H9 (cell line): ENCODE data around the gene NT5C1B. TPM values are rescaled to one million over a fixed set of nuclear protein-coding genes. Genes with fewer than 3 reads are reported as not detected.

Experiments used
- DNase-seq: peaks from one replicate; pipeline ENCODE4 v3.0.0-alpha.2; 2017
- H2AFZ ChIP-seq: one replicate; pipeline ENCODE4 v1.6.1; 2013; ENCODE audit warnings: mild to moderate bottlenecking, low read length, control low read depth, moderate library complexity
- H2AK5ac ChIP-seq: 2 replicates; pipeline ENCODE4 v1.6.1; 2013; ENCODE audit warnings: low read length, control low read depth, mixed read lengths; ENCODE audit not compliant: insufficient read length
- H2BK120ac ChIP-seq: one replicate; pipeline ENCODE4 v1.6.1; 2013; ENCODE audit warnings: low read depth, mild to moderate bottlenecking, low read length, control low read depth, inconsistent platforms; ENCODE audit not compliant: poor library complexity, severe bottlenecking
- H2BK12ac ChIP-seq: 2 replicates; pipeline ENCODE4 v1.6.1; 2013; ENCODE audit warnings: low read length, control low read depth, mixed read lengths, low read depth; ENCODE audit not compliant: insufficient read length
- H2BK15ac ChIP-seq: 2 replicates; pipeline ENCODE4 v1.6.1; 2013; ENCODE audit warnings: low read depth, low read length, control low read depth
- H2BK20ac ChIP-seq: one replicate; pipeline ENCODE4 v1.6.1; 2013; ENCODE audit warnings: low read depth, mild to moderate bottlenecking, low read length, control low read depth, inconsistent platforms; ENCODE audit not compliant: poor library complexity, severe bottlenecking
- H2BK5ac ChIP-seq: 2 replicates; pipeline ENCODE4 v1.6.1; 2013; ENCODE audit warnings: low read length, control low read depth, mixed read lengths; ENCODE audit not compliant: insufficient read length
- H3K14ac ChIP-seq: 2 replicates; pipeline ENCODE4 v1.6.1; 2013; ENCODE audit warnings: low read length, control low read depth; ENCODE audit not compliant: insufficient read depth
- H3K18ac ChIP-seq: 2 replicates; pipeline ENCODE4 v1.6.1; 2013; ENCODE audit warnings: low read depth, mild to moderate bottlenecking, mixed read lengths, low read length, control low read depth; ENCODE audit not compliant: insufficient read length
- H3K23ac ChIP-seq: 2 replicates; pipeline ENCODE4 v1.6.1; 2013; ENCODE audit warnings: low read length, control low read depth, mixed read lengths, low read depth; ENCODE audit not compliant: insufficient read length
- H3K23me2 ChIP-seq: 2 replicates; pipeline ENCODE4 v1.6.1; 2013; ENCODE audit warnings: low read depth, mild to moderate bottlenecking, mixed read lengths, low read length, control low read depth; ENCODE audit not compliant: insufficient read length, poor library complexity, severe bottlenecking
- H3K27ac ChIP-seq: 2 replicates; pipeline ENCODE4 v1.5.1; 2013; ENCODE audit warnings: low read length, control low read depth, mixed read lengths, low read depth; ENCODE audit not compliant: insufficient read length
- H3K27me3 ChIP-seq: 2 replicates; pipeline ENCODE4 v1.6.1; 2013; ENCODE audit warnings: low read length, control low read depth, inconsistent platforms; ENCODE audit not compliant: insufficient read depth
- H3K4ac ChIP-seq: 2 replicates; pipeline ENCODE4 v1.6.1; 2013; ENCODE audit warnings: low read depth, mild to moderate bottlenecking, control low read depth, inconsistent platforms, low read length, moderate library complexity
- H3K4me1 ChIP-seq: 2 replicates; pipeline ENCODE4 v1.6.1; 2013; ENCODE audit warnings: low read length, control low read depth, inconsistent platforms; ENCODE audit not compliant: insufficient read depth
- H3K4me2 ChIP-seq: 2 replicates; pipeline ENCODE4 v1.6.1; 2013; ENCODE audit warnings: low read length, control low read depth, mixed read lengths; ENCODE audit not compliant: insufficient read length, insufficient read depth
- H3K56ac ChIP-seq: 2 replicates; pipeline ENCODE4 v1.6.1; 2013; ENCODE audit warnings: low read depth, mild to moderate bottlenecking, mixed read lengths, low read length, control low read depth; ENCODE audit not compliant: insufficient read length
- H3K79me1 ChIP-seq: 2 replicates; pipeline ENCODE4 v1.6.1; 2013; ENCODE audit warnings: low read depth, mild to moderate bottlenecking, moderate library complexity, low read length, control low read depth, inconsistent platforms; ENCODE audit not compliant: insufficient read depth, poor library complexity, severe bottlenecking
- H3K79me2 ChIP-seq: 2 replicates; pipeline ENCODE4 v1.6.1; 2013; ENCODE audit warnings: low read length, control low read depth, inconsistent platforms; ENCODE audit not compliant: insufficient read depth
- H3K9ac ChIP-seq: 2 replicates; pipeline ENCODE4 v1.6.1; 2013; ENCODE audit warnings: low read length, control low read depth, mixed read lengths; ENCODE audit not compliant: insufficient read length; ENCODE audit errors: extremely low read depth
- H3K9me3 ChIP-seq: one replicate; pipeline ENCODE4 v1.6.1; 2013; ENCODE audit warnings: low read depth, low read length, inconsistent platforms; ENCODE audit not compliant: control insufficient read depth
- H3T11ph ChIP-seq: one replicate; pipeline ENCODE4 v1.6.1; 2013; ENCODE audit warnings: mild to moderate bottlenecking, low read length, control low read depth, inconsistent platforms
- H4K20me1 ChIP-seq: one replicate; pipeline ENCODE4 v1.6.1; 2013; ENCODE audit not compliant: control insufficient read depth, insufficient read length, insufficient read depth
- H4K5ac ChIP-seq: 2 replicates; pipeline ENCODE4 v1.6.1; 2013; ENCODE audit warnings: low read depth, mild to moderate bottlenecking, mixed read lengths, low read length, control low read depth; ENCODE audit not compliant: insufficient read length
- H4K8ac ChIP-seq: replicated peaks from 2 replicates; pipeline ENCODE4 v1.6.1; 2013; ENCODE audit warnings: low read length, control low read depth, mixed read lengths, low read depth; ENCODE audit not compliant: insufficient read length
- H4K91ac ChIP-seq: 2 replicates; pipeline ENCODE4 v1.6.1; 2013; ENCODE audit warnings: low read depth, mild to moderate bottlenecking, moderate library complexity, mixed read lengths, low read length, control low read depth; ENCODE audit not compliant: insufficient read length
- H3K27ac Mint-ChIP-seq, 3 experiments: 2 replicates in 2 of 3; 3 replicates in 1 of 3; pipeline ENCODE4 v1.8.0; 2020 to 2021; ENCODE audit warnings: mixed read lengths in 3 of 3, mild to moderate bottlenecking in 1 of 3, moderate library complexity in 1 of 3
- H3K27me3 Mint-ChIP-seq: 2 replicates; pipeline ENCODE4 v1.8.0; 2021; ENCODE audit warnings: low read depth, mild to moderate bottlenecking, moderate library complexity, mixed read lengths
- H3K36me3 Mint-ChIP-seq, 3 experiments: 2 replicates in 2 of 3; 3 replicates in 1 of 3; pipeline ENCODE4 v1.8.0; 2020 to 2021; ENCODE audit warnings: low read depth in 3 of 3, mixed read lengths in 3 of 3; ENCODE audit not compliant: insufficient read depth in 1 of 3
- H3K4me1 Mint-ChIP-seq, 2 experiments: 2 replicates each; pipeline ENCODE4 v1.8.0; 2020; ENCODE audit warnings: mixed read lengths in 2 of 2
- H3K4me3 Mint-ChIP-seq, 2 experiments: 2 replicates in 1 of 2; 3 replicates in 1 of 2; pipeline ENCODE4 v1.8.0; 2020 to 2021; ENCODE audit warnings: mild to moderate bottlenecking in 2 of 2, mixed read lengths in 2 of 2, moderate library complexity in 1 of 2
- H3K9me3 Mint-ChIP-seq, 2 experiments: 2 replicates in 1 of 2; 3 replicates in 1 of 2; pipeline ENCODE4 v1.8.0; 2020; ENCODE audit warnings: mild to moderate bottlenecking in 2 of 2, mixed read lengths in 2 of 2, moderate library complexity in 1 of 2
- WGBS: extraction: QIAGEN DNeasy Blood & Tissue Kit; methylation state at CpG from one replicate; pipeline ENCODE4 v1.1.7; 2013; ENCODE audit warnings: missing lambda C conversion rate, low lambda C conversion rate, mixed read lengths; ENCODE audit not compliant: insufficient read length; ENCODE audit errors: extremely low coverage; 5-methylcytosine and 5-hydroxymethylcytosine counted together
- total RNA-seq: library from RNA; stranded (reverse); gene quantifications from 2 replicates; pipeline ENCODE4 v1.2.1, GENCODE V29; 2021
- TF ChIP-seq, protein P1 (sequence below): fragments of 200-600 bp; sonication (generic); conservative IDR thresholded peaks from 3 replicates; pipeline ENCODE4 v1.8.0; 2021; ENCODE audit warnings: antibody characterized with exemption, mild to moderate bottlenecking

NT5C1B gene
- total RNA-seq, 1 experiment from 2014 or later = not detected

GRCh38 chr2:18593496-18593895, 4.1 kb upstream of the NT5C1B start:
- no peaks in the 10 kb centered on the region for H3K9me3 ChIP-seq
- H2BK12ac ChIP-seq = no peak overlapping the region
- Mint-ChIP-seq H3K36me3 (no peaks in the 10 kb centered on the region), H3K27me3 (no peaks in the 10 kb centered on the region), H3K4me3 (no peak overlapping the region), H3K9me3 (no peaks in the 10 kb centered on the region), H3K4me1 (peaks cover 0 to 3% of the 10 kb centered on the region in 2 experiments; a peak in 1 of 4 replicates), H3K27ac (no peak overlapping the region)
- H2BK5ac ChIP-seq = no peak overlapping the region
- no peak overlapping the region for H2BK20ac ChIP-seq
- no peak overlapping the region for H3K27ac ChIP-seq
- no peak overlapping the region for H2AFZ ChIP-seq
- H2BK15ac ChIP-seq = no peak overlapping the region
- no peak overlapping the region for H2AK5ac ChIP-seq
- H3K79me2 ChIP-seq = no peaks in the 10 kb centered on the region
- H3K4me2 ChIP-seq = no peak overlapping the region
- H4K91ac ChIP-seq = no peak overlapping the region
- H3K56ac ChIP-seq = no peak overlapping the region
- no peak overlapping the region for H2BK120ac ChIP-seq
- H3K23ac ChIP-seq = no peak overlapping the region
- H3K4me1 ChIP-seq = no peaks in the 10 kb centered on the region
- no peak overlapping the region for H3T11ph ChIP-seq
- no peak overlapping the region for H4K5ac ChIP-seq
- H4K20me1 ChIP-seq = no peaks in the 10 kb centered on the region
- H4K8ac ChIP-seq = no peak overlapping the region
- H3K9ac ChIP-seq = no peak overlapping the region
- TF ChIP-seq, protein P1, sequence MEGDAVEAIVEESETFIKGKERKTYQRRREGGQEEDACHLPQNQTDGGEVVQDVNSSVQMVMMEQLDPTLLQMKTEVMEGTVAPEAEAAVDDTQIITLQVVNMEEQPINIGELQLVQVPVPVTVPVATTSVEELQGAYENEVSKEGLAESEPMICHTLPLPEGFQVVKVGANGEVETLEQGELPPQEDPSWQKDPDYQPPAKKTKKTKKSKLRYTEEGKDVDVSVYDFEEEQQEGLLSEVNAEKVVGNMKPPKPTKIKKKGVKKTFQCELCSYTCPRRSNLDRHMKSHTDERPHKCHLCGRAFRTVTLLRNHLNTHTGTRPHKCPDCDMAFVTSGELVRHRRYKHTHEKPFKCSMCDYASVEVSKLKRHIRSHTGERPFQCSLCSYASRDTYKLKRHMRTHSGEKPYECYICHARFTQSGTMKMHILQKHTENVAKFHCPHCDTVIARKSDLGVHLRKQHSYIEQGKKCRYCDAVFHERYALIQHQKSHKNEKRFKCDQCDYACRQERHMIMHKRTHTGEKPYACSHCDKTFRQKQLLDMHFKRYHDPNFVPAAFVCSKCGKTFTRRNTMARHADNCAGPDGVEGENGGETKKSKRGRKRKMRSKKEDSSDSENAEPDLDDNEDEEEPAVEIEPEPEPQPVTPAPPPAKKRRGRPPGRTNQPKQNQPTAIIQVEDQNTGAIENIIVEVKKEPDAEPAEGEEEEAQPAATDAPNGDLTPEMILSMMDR = no peak
- H3K79me1 ChIP-seq = no peaks in the 10 kb centered on the region
- H3K23me2 ChIP-seq = no peaks in the 10 kb centered on the region
- H3K14ac ChIP-seq = no peak overlapping the region
- no peak for DNase-seq
- H3K4ac ChIP-seq = no peak overlapping the region
- WGBS = no CpG with 5 or more reads among the region's 1 CpG
- H3K18ac ChIP-seq = no peak overlapping the region
- no peaks in the 10 kb centered on the region for H3K27me3 ChIP-seq
